HG03457 (cell line): Measurements from ENCODE around the gene SF3B3.
"Not testable (repeated sequence)": the region's sequence is repeated elsewhere in the genome, so short reads cannot be mapped to it uniquely, and the experiment has no call there.

Experiments used
- ATAC-seq: cut with Tn5 transposase; IDR thresholded peaks from one replicate; pipeline ENCODE4 v1.9.1; 2021; ENCODE audit warnings: moderate number of reproducible peaks; ENCODE audit not compliant: unreplicated experiment

Gene SF3B3

DNA sequence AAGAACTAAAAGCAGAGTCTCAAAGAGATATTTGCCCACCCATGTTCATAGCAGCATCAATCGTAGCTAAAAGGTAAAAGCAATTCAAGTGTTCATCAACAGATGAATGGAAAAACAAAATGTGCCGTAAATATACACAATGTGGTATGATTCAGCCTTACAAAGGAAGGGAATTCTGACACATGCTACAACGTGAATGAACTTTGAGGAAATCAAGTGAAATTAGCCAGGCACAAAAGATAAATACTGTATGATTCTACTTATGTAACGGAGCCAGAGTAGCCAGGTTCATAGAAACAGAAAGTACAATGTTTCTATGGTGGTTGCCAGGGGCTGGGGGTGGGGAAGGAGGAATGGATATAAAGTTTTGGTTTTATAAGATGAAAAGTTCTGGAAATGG lies 64.9 kb downstream of the SF3B3 start:
- no peak for ATAC-seq

DNA sequence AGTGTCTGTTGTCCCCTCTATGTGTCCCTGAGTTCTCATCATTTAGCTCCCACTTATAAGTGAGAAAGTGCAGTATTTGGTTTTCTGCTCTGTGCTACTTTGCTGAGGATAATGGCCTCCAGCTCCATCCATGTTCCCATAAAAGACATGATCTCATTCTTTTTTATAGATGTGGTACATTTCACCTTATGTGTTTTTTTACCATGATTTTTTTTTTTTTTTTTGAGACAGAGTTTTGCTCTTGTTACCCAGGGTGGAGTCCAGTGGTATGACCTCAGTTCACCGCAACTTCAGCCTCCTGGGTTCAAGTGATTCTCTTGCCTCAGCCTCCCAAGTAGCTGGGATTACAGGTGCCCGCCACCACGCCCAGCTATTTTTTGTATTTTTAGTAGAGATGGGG lies 65.8 kb downstream of the SF3B3 start:
- not testable (repeated sequence) for ATAC-seq

DNA sequence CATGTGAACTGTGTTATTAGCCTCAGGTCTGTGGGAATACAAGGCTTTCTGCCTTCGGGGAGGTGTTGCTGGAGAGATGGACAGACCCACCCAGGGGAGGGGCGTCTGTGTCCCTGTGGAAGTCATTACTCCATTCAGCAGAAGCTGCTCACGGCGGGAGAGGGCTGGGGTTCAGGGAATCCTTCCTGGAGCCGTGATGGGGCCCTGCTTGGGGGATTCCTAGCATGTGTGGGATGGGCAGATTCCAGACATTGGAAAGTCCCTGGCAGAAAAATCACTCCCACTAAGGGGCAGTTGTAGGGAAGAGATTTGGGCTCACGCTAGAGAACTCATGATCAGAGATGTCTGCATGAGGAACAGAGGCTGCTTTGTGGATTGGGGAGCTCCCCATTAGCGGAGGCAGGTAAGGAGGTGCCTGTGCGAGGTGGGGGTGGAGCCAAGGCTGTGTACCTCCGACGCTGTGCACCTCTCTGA lies 66.4 kb downstream of the SF3B3 start:
- no peak for ATAC-seq

DNA sequence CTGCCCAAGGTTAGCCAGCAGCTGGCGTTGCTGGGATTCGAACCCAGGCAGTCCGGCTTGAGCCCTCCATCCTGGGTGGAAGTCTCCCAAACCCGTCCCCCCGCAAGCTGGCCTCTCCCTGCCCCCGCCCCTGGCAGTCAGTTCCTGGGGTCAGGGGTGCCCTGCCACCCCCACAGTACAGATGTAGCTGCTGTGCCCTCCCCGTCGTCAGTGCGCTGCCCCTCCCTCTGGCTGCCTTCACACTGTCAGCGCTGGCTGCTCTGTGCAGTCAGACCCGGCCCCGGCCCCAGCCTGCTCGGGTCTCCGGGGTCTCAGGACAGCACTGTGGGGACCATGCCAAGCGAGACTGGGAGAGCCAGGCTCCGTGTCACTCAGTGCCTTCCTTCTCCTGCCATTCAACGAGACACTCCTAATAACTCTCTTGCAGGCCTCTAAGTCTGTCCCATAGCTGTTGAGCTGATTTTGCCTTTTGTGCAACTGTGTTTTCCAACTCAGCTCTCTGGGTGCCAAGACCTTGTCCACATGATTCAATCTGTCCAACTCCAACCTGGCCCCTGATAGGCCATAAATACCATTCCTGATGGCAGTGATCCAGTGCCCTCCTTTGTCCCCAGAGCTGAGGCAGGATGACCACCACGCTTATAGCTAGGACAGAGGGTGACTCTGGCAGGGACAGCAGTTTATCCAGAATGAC lies 67.3 kb downstream of the SF3B3 start:
- ATAC-seq: no peak

DNA sequence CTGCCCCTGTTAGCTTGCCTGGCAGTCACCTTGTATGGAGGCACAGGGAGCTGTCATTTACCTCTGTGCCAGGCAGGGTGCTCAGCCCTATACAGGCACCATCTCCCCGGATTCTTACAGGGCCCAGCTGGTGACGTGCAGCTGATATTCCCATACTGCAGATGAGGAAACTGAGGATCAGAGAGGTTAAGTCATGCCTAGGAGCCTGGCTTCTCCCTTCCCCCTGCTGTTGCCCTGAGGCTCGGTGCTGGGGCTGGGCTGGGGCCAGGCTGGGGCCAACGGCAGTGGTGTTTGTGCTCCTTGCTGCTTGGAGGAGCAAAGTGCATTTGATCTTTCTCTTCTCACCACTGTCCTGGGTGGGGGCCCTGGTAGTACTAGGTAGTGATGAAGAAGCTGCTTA lies 68.0 kb downstream of the SF3B3 start:
- ATAC-seq: no peak

DNA sequence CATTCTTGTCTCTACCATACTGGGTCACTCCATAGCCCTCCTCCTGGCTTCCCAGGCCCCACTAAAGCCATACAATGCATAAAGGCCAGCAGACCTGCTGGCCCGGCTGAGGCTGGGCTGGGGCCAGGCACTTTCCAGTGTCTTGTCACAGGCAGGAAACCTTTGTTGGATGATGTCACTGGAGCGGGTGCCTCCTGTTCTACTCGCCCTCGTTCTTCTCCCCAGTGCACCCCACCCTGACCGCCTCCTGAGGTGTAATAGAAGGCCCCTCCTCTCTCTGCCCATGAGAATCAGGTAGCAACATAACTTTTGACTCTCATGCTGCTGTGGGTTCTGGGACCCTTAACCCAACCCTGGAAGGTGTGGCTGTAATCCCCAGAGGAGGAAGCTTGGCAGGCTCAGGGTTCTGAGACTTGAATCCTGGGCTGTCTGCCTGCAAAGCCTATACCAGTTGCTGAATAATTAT lies 68.5 kb downstream of the SF3B3 start:
- no peak for ATAC-seq

DNA sequence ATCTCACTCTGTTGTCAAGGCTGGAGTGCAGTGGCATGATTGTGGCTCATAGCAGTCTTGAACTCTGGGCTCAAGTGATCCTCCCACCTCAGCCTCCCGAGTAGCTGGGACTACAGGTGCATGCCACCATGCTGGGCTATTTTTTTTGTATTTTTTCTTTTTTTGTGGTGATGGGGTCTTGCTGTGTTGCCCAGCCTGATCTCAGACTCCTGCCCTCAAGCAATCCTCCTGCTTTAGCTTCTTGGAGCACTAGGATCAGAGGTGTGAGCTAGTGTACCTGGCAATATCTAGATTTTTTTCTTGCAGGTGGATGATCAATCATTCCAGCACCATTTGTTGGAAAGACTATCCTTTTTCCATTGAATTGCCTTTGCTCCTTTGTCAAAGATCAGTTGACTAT lies 69.9 kb downstream of the SF3B3 start:
- no peak for ATAC-seq

DNA sequence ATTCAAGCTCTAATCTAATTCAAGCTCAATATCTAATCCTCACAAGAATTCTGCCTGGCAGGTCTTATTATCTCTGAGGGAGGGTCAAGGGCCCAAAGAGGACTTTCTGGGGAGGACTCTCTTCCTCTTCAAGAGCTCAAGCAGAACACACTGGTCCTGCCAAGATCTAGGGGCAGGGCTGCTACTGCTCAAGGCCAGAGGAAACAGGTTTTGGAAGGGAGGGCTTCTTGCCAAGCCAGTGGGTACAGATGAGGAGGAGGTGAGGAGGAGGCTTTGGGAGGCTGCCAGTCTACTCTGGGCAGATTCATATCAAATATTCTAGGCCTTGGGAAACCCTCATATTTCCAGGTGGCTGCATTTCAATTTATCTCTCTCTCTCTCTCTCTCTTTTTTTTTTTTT lies 71.0 kb downstream of the SF3B3 start:
- no peak for ATAC-seq

DNA sequence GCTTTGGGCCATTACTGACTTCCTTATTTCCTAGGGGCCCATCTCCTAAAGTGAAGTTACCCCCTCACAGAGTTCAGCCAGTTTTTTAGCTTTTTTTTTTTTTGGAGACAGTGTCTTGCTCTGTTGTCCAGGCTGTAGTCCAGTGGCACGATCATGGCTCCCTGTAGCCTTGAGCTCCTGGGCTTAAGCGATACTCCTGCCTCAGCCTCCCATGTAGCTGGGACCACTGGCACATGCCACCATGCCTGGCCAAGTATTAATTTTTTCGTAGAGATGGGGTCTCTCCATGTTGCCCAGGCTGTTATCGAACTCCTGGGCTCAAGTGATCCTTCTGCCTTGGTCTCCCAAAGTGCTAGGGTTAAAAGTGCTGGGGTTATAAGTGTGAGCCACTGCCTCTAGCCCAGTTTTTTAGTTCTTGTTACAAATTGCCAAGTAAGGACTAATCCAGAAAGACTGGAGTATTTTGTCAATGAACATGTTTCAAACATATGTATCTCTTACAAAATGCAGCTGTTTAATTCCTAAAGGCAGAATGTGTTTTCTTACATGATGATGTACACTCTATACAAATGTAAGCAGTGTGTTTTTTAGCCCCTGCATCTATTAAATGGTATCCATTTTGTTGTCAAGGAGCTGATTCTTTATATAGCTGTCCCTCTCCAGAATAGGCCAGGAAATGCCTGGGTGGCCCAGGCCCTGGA lies 73.7 kb downstream of the SF3B3 start:
- no peak for ATAC-seq

DNA sequence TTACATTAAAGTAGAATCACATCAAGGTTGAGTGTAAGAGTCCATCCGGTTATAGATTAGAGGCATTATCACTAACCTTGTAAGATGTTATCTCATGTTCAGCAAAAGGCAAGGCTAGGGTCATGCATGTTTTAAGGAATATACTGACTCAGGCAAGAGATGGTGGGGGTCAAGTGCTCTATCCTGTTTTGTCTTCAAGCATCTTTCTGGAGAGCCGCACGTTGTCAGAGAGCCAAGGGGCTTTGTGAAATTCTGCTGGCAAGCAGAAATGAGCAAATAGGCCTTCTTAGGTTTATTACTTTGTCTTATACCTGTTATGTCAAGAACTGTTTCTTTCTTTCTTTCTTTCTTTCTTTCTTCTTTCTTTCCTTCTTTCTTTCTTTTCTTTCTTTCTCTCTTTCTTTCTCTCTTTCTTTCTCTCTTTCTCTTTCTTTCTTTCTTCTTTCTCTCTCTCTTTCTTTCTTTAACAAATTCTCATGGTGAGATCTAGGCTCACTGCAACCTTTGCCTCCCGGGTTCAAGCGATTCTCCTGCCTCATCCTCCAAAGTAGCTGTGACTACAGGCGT lies 75.4 kb downstream of the SF3B3 start:
- ATAC-seq: no peak

DNA sequence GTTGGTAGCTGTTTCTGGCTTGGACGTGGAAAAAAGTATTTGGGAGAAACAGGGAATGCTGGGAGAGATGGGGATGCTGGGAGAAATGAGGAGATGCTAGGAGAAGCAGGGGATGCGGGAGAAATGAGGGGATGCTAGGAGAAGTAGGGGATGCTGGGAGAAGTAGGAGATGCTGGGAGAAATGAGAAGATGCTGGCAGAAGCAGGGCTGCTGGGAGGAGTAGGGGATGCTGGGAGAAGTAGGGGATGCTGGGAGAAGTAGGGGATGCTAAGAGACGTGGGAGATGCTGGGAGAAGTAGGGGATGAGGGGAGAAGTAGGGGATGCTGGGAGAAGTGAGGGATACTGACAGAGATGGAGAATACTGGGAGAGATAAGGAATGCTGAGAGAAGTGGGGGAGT lies 77.1 kb downstream of the SF3B3 start:
- no peak for ATAC-seq

DNA sequence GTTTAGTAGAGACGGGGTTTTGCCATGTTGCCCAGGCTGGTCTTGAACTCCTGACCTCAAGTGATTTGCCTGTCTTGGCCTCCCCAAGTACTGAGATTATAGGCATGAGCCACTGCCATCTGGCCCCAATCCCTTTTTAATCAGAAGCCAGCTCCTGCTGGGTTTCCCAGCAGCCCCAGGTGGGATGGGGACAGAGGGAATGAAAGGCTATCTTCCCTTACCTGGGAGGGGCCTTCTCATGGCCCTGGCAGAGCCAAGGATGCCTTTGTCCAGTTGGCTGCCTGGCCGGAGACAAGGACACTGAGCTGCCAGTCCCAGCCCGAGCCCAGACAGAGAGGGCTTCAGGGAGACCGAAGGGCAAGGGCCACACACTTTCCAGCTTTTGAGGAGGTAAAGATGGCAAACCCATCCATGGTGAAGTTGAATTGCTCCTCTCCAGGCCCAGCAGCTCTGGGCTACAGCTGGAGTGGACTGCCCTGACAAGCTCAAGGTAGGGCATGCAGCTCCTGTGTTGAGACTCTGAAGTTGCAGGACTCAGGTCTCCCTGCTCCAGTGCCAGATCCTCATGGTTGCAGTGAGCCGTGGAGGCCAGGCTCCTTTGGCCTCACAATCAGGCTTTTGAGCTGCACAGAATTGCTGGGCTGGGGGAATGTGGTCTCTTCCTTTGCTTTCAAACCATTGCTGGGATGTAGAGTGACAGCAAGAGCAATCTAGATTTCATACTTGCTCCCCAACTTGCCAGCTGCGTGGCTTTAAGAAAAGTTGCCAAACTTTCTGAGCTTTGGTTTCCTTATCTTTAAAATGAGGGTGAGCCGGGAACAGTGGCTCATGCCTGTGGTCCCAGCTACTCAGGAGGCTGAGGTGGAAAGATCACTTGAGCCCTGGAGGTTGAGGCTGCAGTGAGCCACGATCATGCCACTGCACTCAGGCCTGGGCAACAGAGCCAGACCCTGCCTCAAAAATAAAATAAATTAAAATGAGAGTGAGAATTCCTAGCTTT lies 78.3 kb downstream of the SF3B3 start:
- no peak for ATAC-seq

DNA sequence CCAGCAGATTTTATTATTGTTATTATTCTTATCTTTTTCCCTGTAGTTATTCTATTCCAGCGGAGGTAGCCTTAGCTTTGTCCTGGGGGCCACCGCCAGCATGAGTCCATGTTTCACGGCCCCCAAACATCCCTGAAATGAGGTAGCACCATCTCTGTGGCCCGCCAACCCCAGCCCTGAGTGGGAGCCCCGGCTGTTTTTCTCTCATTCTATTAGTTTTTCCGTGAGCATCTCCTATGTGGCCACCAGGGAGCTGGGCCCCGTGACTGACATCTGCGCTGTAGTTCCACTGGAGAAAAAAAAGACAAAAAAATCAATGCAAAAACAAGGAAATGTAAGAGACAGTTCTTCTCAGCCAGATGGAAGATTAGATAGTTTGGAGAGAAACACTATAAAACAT lies 79.2 kb downstream of the SF3B3 start:
- ATAC-seq: no peak

DNA sequence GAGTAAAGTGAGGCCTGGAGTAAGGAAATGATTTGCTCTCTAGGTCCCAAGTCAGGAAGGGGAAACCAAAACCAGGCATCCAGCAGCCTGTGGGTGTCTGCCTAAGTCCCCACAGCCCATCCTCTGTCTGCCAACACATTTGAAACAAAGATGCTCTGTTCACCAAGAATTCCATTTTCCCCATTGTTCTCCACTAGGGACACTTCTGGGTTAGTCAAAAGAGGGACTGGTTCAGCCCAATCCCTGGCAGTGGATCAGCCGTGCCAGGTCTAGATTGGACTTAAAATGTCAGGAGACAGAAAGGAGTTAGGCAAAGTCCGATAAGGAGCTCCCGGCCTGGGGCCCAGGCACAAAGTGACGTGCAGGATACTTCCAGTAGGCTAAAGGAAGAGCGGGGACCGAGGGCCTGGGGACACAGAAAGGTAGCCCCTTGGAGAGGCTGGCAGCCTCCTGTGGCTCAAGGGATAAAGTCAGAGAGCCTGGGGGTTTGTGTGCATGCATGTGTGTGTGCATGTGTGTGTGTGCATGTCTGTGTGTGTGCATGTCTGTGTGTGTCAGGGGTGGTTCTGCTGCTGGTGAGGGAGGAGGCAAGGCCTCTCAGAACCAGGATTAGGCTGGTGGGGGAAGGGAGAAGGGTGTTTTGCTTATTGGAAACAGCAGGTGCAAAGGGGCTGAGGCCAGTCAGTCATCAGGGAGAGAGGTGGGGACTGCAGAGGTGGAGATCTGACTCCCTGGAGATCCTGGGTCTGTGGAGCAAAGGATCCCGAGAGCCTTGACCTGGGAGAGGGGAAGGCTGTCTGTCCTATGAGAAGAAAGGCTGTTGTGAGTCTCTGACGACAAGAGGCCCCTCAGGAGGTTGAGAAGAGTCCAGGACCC lies 81.0 kb downstream of the SF3B3 start:
- no peak for ATAC-seq

DNA sequence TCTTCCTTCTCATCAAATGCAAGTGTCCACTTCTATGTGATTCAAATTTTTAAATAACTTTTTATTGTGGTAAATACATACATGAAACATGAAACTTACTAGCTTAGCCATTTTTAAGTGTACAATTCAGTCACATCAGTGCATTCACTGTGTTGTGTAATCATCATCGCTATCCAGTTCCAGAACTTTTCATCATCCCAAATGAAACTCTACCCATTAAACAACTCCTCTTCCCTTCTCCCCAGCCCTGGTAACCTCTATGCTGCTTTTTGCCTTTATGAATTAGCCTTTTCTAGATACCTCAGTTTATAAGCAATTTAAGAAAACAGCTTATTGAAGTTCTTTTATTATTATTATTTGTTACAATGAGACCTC lies 81.7 kb downstream of the SF3B3 start:
- no peak for ATAC-seq

DNA sequence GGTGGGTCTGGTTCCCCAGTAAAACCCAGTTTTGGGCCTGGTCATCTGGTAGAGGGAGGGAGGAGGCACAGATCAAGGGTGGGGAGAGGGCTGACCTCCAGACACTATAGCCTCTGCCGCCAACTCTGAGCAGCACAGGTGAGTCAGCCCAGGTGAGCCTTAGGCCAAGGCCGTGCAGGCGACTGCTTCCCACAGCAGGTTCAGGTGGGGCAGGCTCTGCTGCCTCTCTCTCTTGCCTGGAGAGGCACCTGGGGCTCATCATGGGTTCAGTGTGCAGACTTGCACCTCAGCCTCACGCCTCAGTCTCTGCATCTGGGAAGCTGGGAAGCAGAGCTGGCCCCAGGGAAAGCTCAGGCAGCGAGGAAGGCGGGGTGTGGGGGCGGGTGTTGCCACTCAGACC lies 84.9 kb downstream of the SF3B3 start:
- no peak for ATAC-seq

DNA sequence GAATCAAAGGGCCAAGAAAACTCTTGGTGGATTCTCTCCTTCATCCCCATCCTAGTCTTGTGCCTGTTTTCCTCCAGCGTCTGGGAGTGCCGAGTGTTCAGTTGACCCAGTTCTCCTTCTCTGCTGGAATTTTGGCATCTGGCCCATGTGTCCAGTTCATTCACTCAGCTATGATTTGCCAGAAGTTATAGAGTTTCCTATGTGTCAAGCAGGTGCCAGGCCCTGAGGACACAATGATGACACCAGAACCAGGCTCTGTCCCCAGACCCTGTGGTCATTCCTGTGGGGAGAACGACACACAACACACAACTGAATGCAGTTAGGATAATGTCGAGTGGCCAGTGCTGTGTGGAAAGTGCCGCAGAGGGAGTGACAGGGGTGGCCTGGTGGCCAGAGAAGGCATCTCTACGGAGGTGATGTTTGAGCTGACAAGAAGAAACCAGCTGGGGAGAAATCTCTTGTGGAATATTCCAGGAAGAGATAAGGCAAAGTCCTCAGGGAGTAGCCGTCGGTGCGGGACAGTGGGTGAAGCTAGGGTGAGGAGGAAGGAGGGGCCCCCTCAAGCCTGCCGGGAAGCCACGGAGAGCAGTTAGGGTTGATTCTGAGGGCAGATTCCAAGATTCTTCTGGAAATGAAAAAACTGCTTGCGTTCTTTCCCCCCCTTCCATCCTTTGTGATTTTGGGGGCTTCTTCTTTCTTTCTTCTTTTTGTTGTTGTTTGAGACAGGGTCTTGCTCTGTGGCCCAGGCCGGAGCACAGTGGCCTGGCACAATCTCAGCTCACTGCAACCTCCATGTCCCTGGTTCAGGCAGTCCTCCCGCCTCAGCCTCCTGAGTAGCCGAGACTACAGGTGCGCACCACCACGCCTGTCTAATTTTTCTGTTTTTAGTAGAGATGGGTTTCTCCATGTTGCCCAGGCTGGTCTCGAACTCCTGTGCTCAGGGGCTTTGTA lies 86.9 kb downstream of the SF3B3 start:
- no peak for ATAC-seq

DNA sequence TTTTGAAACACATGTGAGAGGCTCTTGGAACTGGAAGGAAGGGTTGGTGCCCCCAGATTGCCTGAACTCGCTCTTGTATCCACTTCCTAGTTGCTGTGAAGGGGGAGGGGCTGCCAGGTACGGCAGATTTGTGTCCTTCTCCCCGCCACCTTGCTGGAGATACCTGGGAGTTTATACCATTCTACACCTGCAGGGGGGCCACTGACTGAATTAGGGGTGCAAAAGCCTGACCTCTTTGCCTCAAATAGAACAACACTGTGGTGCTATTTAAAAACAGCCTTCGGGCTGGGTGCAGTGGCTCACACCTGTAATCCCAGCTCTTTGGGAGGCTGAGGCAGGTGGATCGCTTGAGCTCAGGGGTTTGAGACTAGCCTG lies 87.6 kb downstream of the SF3B3 start:
- no peak for ATAC-seq

DNA sequence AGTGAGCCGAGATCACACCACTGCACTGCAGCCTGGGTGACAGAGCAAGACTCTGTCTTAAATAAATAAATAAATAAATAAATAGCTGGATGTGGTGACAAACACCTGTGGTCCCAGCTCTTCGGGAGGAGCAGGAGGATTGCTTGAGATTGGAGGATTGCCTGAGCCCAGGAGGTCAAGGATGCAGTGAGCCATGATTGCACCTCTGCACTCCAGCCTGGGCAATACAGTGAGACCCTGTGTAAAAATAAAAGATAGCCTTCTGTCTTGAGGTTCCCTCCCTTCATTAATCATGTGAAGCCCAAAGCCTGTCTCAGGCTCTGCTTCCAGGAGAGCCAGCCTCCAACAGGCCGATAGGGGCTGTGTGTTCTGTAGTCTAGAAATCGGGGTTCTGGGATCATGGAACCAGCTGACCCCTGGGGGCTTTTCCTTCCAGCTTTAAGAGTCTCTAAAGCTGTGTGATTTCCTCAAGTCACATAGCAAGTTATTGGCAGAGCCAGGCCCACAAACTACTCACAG lies 88.2 kb downstream of the SF3B3 start:
- ATAC-seq: no peak
